Gastrocnemius medialis (tissue), 4 donors: Measurements from ENCODE around the gene LRRC2.
A peak's percentile ranks its signal among the peaks of the same experiment; 100 is the strongest.

ENCODE experiments used
- CTCF ChIP-seq, 5 experiments: fragments of 450-650 bp in 3 of 5; fragments of 200-600 bp in 2 of 5; sonication (generic) in 2 of 5; IDR thresholded peaks in 4 of 5; conservative IDR thresholded peaks in 1 of 5; 1 replicate in 4 of 5; 2 replicates in 1 of 5; pipeline ENCODE4 v1.5.1; 2016 to 2019; ENCODE audit warnings: antibody characterized with exemption in 5 of 5, mild to moderate bottlenecking in 3 of 5, moderate library complexity in 3 of 5
- POLR2A ChIP-seq, 2 donors: fragments of 450-650 bp; IDR thresholded peaks; one replicate each; pipeline ENCODE4 v1.6.1; 2017; ENCODE audit warnings: antibody characterized with exemption in 2 of 2, mild to moderate bottlenecking in 2 of 2, moderate library complexity in 2 of 2

GRCh38 chr3:46564190-46565021 lies 1.7 kb downstream of the LRRC2 start:
- no peak for TF ChIP-seq CTCF (IDR thresholded peaks at IDR 0.05 in 4 of 5, conservative IDR thresholded peaks at IDR 0.05 in 1 of 5)
- TF ChIP-seq POLR2A (IDR thresholded peaks at IDR 0.05): peak in 1 of 2 donors; percentile 9
